Hepatocyte (in vitro differentiated cells): ENCODE results near the gene NHS.

ENCODE experiments used
- CTCF ChIP-seq: fragments of 200-600 bp; sonication (generic); IDR thresholded peaks from 2 replicates; pipeline ENCODE4 v1.5.1; 2016; ENCODE audit warnings: antibody characterized with exemption, mild to moderate bottlenecking; ENCODE audit not compliant: poor library complexity
- EZH2 ChIP-seq: fragments of 200-600 bp; sonication (generic); IDR thresholded peaks from 2 replicates; pipeline ENCODE4 v1.6.1; 2016; ENCODE audit warnings: antibody characterized with exemption, mild to moderate bottlenecking, borderline replicate concordance

DNA sequence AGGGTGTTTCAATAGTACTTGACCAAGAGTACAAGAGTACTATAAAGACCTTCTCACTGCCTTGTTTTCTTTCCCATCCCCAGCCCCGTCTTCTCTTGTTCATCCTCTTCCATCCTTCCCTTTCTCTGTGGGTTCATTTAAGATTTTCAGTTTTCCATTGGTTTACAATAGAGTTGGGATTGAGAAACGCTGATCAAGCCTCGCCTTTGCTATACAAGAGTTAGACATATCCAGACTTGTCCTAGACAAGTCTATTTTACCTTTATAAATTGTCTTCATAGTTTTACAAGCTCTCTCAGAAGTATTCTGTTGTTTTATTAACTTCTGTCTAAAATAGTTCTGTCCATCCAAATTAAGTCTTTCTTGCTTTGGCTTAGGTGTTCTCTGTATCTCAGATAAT, 332.7 kb downstream of the NHS start:
- TF ChIP-seq EZH2 (no peak), CTCF (no peak)
